ENCODE data around the gene FBXO2. TPM values are rescaled to one million over a fixed set of nuclear protein-coding genes. Genes with fewer than 3 reads are reported as not detected.

Gene FBXO2
- polyA plus RNA-seq, 1 donor (not counting 4 experiments of a cell fraction or from before 2014, with no cell fraction given) = 42.2 TPM

DNA sequence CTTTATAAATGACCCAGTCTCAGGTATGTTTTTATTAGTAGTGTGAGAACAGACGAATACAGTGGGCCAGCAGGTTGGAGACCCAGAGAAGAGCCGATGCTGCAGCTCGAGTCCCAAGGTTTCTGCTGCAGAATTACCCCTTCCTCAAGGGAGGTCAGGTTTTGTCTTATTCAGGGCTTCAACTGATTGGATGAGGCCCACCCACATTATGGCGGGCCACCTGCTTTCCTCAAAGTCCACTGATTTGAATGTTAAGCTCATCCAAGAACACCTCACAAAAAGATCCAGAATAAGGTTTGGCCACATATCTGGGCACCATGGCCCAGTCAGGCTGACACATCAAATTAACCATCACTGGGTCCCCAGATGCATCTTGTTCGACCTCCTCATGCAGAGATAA, 40.9 kb downstream of the FBXO2 start:
- no peaks in the 10 kb centered on the region for H3K36me3 ChIP-seq (ENCODE audit: control insufficient read depth in 2 of 2, extremely low read depth in 1 of 2, insufficient read depth in 2 of 2, low read length in 2 of 2)
- TF ChIP-seq EZH2 (IDR thresholded peaks at IDR 0.05; ENCODE audit: low read length) = no peak
- no peak for TF ChIP-seq CTCF (optimal IDR thresholded peaks at IDR 0.05 in 1 of 3, IDR thresholded peaks at IDR 0.05 in 1 of 3, conservative IDR thresholded peaks at IDR 0.05 in 1 of 3; ENCODE audit: extremely low read depth in 1 of 3, insufficient read depth in 2 of 3, low read length in 3 of 3)
- dilution Hi-C loops (cut with MboI; ENCODE audit: extremely low pct_ligation_motif_present, low sequenced_read_pairs) = no loop called here
- peaks cover 19% of the 10 kb centered on the region for H3K27me3 ChIP-seq (ENCODE audit: control insufficient read depth, extremely low read depth, insufficient read depth, low read length)
- H3K27ac ChIP-seq (ENCODE audit: control insufficient read depth, insufficient read depth, low read length) = no peak overlapping the region
- DNase-seq (ENCODE audit: low read depth, low spot score) (no peak), FAIRE-seq (no peak)
- no peaks in the 10 kb centered on the region for H3K9me3 ChIP-seq (ENCODE audit: control insufficient read depth, low read depth, low read length)
- H3K9ac ChIP-seq (ENCODE audit: control insufficient read depth, extremely low read depth, insufficient read depth, low read length) = no peak overlapping the region
- H4K20me1 ChIP-seq (ENCODE audit: control insufficient read depth, extremely low read depth, insufficient read depth, low read length) = no peaks in the 10 kb centered on the region
- H3K4me3 ChIP-seq (ENCODE audit: control insufficient read depth in 2 of 3, extremely low read depth in 1 of 3, insufficient read depth in 2 of 3, low read depth in 1 of 3, low read length in 3 of 3) = no peak overlapping the region
- H3K4me2 ChIP-seq (ENCODE audit: control insufficient read depth, extremely low read depth, insufficient read depth, low read depth, low read length) = no peak overlapping the region
- H3K4me1 ChIP-seq (ENCODE audit: control insufficient read depth, extremely low read depth, insufficient read depth, low read length) = no peaks in the 10 kb centered on the region
- no peaks in the 10 kb centered on the region for H3K9me1 ChIP-seq (ENCODE audit: control insufficient read depth, extremely low read depth, insufficient read depth, low read length)
- H2AFZ ChIP-seq (ENCODE audit: control insufficient read depth, low read length) = no peak overlapping the region
- H3K79me2 ChIP-seq (ENCODE audit: control insufficient read depth, insufficient read depth, low read length) = no peaks in the 10 kb centered on the region

- Histone ChIP-seq H3K4me3 (ENCODE audit: control insufficient read depth in 2 of 3, extremely low read depth in 1 of 3, insufficient read depth in 2 of 3, low read depth in 1 of 3, low read length in 3 of 3) (no peak overlapping the region), H3K79me2 (ENCODE audit: control insufficient read depth, insufficient read depth, low read length) (no peaks in the 10 kb centered on the region), H2AFZ (ENCODE audit: control insufficient read depth, low read length) (no peak overlapping the region), H3K27me3 (ENCODE audit: control insufficient read depth, extremely low read depth, insufficient read depth, low read length) (peaks cover 19% of the 10 kb centered on the region), H3K4me1 (ENCODE audit: control insufficient read depth, extremely low read depth, insufficient read depth, low read length) (no peaks in the 10 kb centered on the region), H4K20me1 (ENCODE audit: control insufficient read depth, extremely low read depth, insufficient read depth, low read length) (no peaks in the 10 kb centered on the region), H3K9ac (ENCODE audit: control insufficient read depth, extremely low read depth, insufficient read depth, low read length) (no peak overlapping the region), H3K27ac (ENCODE audit: control insufficient read depth, insufficient read depth, low read length) (no peak overlapping the region), H3K36me3 (ENCODE audit: control insufficient read depth in 2 of 2, extremely low read depth in 1 of 2, insufficient read depth in 2 of 2, low read length in 2 of 2) (no peaks in the 10 kb centered on the region), H3K9me1 (ENCODE audit: control insufficient read depth, extremely low read depth, insufficient read depth, low read length) (no peaks in the 10 kb centered on the region), H3K9me3 (ENCODE audit: control insufficient read depth, low read depth, low read length) (no peaks in the 10 kb centered on the region), H3K4me2 (ENCODE audit: control insufficient read depth, extremely low read depth, insufficient read depth, low read depth, low read length) (no peak overlapping the region)
- FAIRE-seq = no peak
- TF ChIP-seq EZH2 (IDR thresholded peaks at IDR 0.05; ENCODE audit: low read length) (no peak), CTCF (optimal IDR thresholded peaks at IDR 0.05 in 1 of 3, IDR thresholded peaks at IDR 0.05 in 1 of 3, conservative IDR thresholded peaks at IDR 0.05 in 1 of 3; ENCODE audit: extremely low read depth in 1 of 3, insufficient read depth in 2 of 3, low read length in 3 of 3) (no peak)
- DNase-seq (ENCODE audit: low read depth, low spot score) = no peak
- dilution Hi-C loops (cut with MboI; ENCODE audit: extremely low pct_ligation_motif_present, low sequenced_read_pairs) = no loop called here
These were observed 42.4 kb downstream of the FBXO2 start for GRCh38 chr1:11611638-11612327.

Data from keratinocyte (primary cell).